Esophagus (tissue), 2 donors: ENCODE data around the gene GPC1. TPM values are rescaled to one million over a fixed set of nuclear protein-coding genes. Genes with fewer than 3 reads are reported as not detected.

Source experiments
- H3K27ac ChIP-seq, 2 donors: one replicate each; pipeline ENCODE4 v1.5.1; 2013; ENCODE audit warnings: low read depth in 2 of 2, mild to moderate bottlenecking in 2 of 2, inconsistent platforms in 1 of 2, low read length in 1 of 2, moderate library complexity in 1 of 2
- H3K27me3 ChIP-seq, 2 donors: one replicate each; pipeline ENCODE4 v1.6.1; 2013; ENCODE audit warnings: low read length in 2 of 2, control low read depth in 1 of 2, mild to moderate bottlenecking in 1 of 2; ENCODE audit not compliant: insufficient read depth in 2 of 2, control insufficient read depth in 1 of 2
- H3K36me3 ChIP-seq, 2 donors: one replicate each; pipeline ENCODE4 v1.6.1; 2013; ENCODE audit warnings: low read length in 1 of 2; ENCODE audit not compliant: control insufficient read depth in 2 of 2, insufficient read depth in 2 of 2
- H3K4me1 ChIP-seq, 2 donors: one replicate each; pipeline ENCODE4 v1.6.1; 2013; ENCODE audit warnings: low read length in 1 of 2; ENCODE audit not compliant: control insufficient read depth in 2 of 2, insufficient read depth in 2 of 2
- H3K4me3 ChIP-seq, 2 donors: one replicate each; pipeline ENCODE4 v1.5.1; 2013; ENCODE audit warnings: low read length in 2 of 2, mild to moderate bottlenecking in 2 of 2, low read depth in 1 of 2, moderate library complexity in 1 of 2
- H3K9me3 ChIP-seq, 2 donors: one replicate each; pipeline ENCODE4 v1.6.1; 2013; ENCODE audit warnings: mild to moderate bottlenecking in 2 of 2, low read depth in 1 of 2, low read length in 1 of 2, moderate library complexity in 1 of 2; ENCODE audit not compliant: control insufficient read depth in 2 of 2, insufficient read depth in 1 of 2
- WGBS, 2 donors: extraction: QIAGEN DNeasy Blood & Tissue Kit; methylation state at CpG; one replicate each; pipeline ENCODE4 v1.1.7; 2013; 5-methylcytosine and 5-hydroxymethylcytosine counted together
- polyA plus RNA-seq, 2 donors: library from polyadenylated mRNA; stranded (reverse); fragments of 200-250 nt; gene quantifications; one replicate each; pipeline ENCODE4 v1.2.3, GENCODE V29; 2013
- donor health status: healthy with polysubstance abuse.
- donor health status: Bipolar disorder and iron deficiency.

Gene GPC1
- polyA plus RNA-seq, 2 donors = 57.9 to 82.0 TPM

GRCh38 chr2:240473211-240473610 is 37.7 kb downstream of the GPC1 start:
- Histone ChIP-seq H3K4me3 (no peak overlapping the region), H3K4me1 (no peaks in the 10 kb centered on the region), H3K27me3 (no peaks in the 10 kb centered on the region), H3K27ac (no peak overlapping the region), H3K9me3 (peaks cover 0 to 5% of the 10 kb centered on the region in 2 donors), H3K36me3 (no peaks in the 10 kb centered on the region)
- 93 to 97% methylated on average over 4 of the region's 4 CpGs for WGBS, 2 donors

- Histone ChIP-seq H3K4me1 (no peaks in the 10 kb centered on the region), H3K36me3 (no peaks in the 10 kb centered on the region), H3K27ac (no peak overlapping the region), H3K4me3 (no peak overlapping the region), H3K9me3 (no peaks in the 10 kb centered on the region), H3K27me3 (no peaks in the 10 kb centered on the region)
- WGBS, 2 donors = 86 to 90% methylated on average over 13 of the region's 13 CpGs
Observed at GRCh38 chr2:240477916-240478315, 42.5 kb downstream of the GPC1 start.

GRCh38 chr2:240478346-240479110 is 43.1 kb downstream of the GPC1 start:
- no peaks in the 10 kb centered on the region for H3K36me3 ChIP-seq
- H3K9me3 ChIP-seq = no peaks in the 10 kb centered on the region
- WGBS, 2 donors = 93 to 94% methylated on average over 21 of the region's 21 CpGs
- H3K4me1 ChIP-seq = no peaks in the 10 kb centered on the region
- H3K27ac ChIP-seq = no peak overlapping the region
- no peaks in the 10 kb centered on the region for H3K27me3 ChIP-seq
- no peak overlapping the region for H3K4me3 ChIP-seq

GRCh38 chr2:240479111-240479501 is 43.6 kb downstream of the GPC1 start:
- Histone ChIP-seq H3K9me3 (no peaks in the 10 kb centered on the region), H3K4me1 (no peaks in the 10 kb centered on the region), H3K4me3 (no peak overlapping the region), H3K27ac (no peak overlapping the region), H3K36me3 (no peaks in the 10 kb centered on the region), H3K27me3 (no peaks in the 10 kb centered on the region)
- WGBS, 2 donors = 85 to 89% methylated on average over 12 of the region's 12 CpGs

GRCh38 chr2:240480834-240481623 is 45.6 kb downstream of the GPC1 start:
- H3K27me3 ChIP-seq = no peaks in the 10 kb centered on the region
- no peaks in the 10 kb centered on the region for H3K4me1 ChIP-seq
- no peaks in the 10 kb centered on the region for H3K36me3 ChIP-seq
- H3K9me3 ChIP-seq = no peaks in the 10 kb centered on the region
- H3K27ac ChIP-seq = no peak overlapping the region
- 92 to 95% methylated on average over 25 of the region's 25 CpGs for WGBS, 2 donors
- H3K4me3 ChIP-seq = no peak overlapping the region

GRCh38 chr2:240481720-240482119 is 46.3 kb downstream of the GPC1 start:
- H3K36me3 ChIP-seq = no peaks in the 10 kb centered on the region
- no peak overlapping the region for H3K4me3 ChIP-seq
- no peaks in the 10 kb centered on the region for H3K4me1 ChIP-seq
- H3K27me3 ChIP-seq = no peaks in the 10 kb centered on the region
- WGBS, 2 donors = 83 to 87% methylated on average over 5 of the region's 5 CpGs
- no peak overlapping the region for H3K27ac ChIP-seq
- H3K9me3 ChIP-seq = no peaks in the 10 kb centered on the region

GRCh38 chr2:240482141-240482540 is 46.7 kb downstream of the GPC1 start:
- 91 to 95% methylated on average over 11 of the region's 11 CpGs for WGBS, 2 donors
- H3K9me3 ChIP-seq = no peaks in the 10 kb centered on the region
- H3K36me3 ChIP-seq = no peaks in the 10 kb centered on the region
- H3K4me3 ChIP-seq = no peak overlapping the region
- no peaks in the 10 kb centered on the region for H3K27me3 ChIP-seq
- H3K4me1 ChIP-seq = no peaks in the 10 kb centered on the region
- no peak overlapping the region for H3K27ac ChIP-seq

- no peaks in the 10 kb centered on the region for H3K36me3 ChIP-seq
- peaks cover 0 to 6% of the 10 kb centered on the region in 2 donors for H3K9me3 ChIP-seq
- 77 to 84% methylated on average over 2 of the region's 2 CpGs for WGBS, 2 donors
Observed at GRCh38 chr2:240491483-240491882, 56.0 kb downstream of the GPC1 start.

GRCh38 chr2:240494194-240494793 is 58.8 kb downstream of the GPC1 start:
- no peaks in the 10 kb centered on the region for H3K27me3 ChIP-seq
- 88 to 90% methylated on average over 1 of the region's 1 CpG for WGBS, 2 donors
- peaks cover 0 to 2% of the 10 kb centered on the region in 2 donors for H3K4me1 ChIP-seq
- peaks cover 0 to 6% of the 10 kb centered on the region in 2 donors for H3K9me3 ChIP-seq
- no peak overlapping the region for H3K27ac ChIP-seq
- H3K4me3 ChIP-seq = no peak overlapping the region
- peaks cover 0 to 5% of the 10 kb centered on the region in 2 donors for H3K36me3 ChIP-seq

More at GRCh38 chr2:240491483-240491882, 56.0 kb downstream of the GPC1 start:
- no peaks in the 10 kb centered on the region for H3K27me3 ChIP-seq
- no peak overlapping the region for H3K27ac ChIP-seq
- no peak overlapping the region for H3K4me3 ChIP-seq
- peaks cover 0 to 2% of the 10 kb centered on the region in 2 donors for H3K4me1 ChIP-seq
